PC-3 (cell line): ENCODE data around the gene ATP5ME. TPM values are rescaled to one million over a fixed set of nuclear protein-coding genes. Genes with fewer than 3 reads are reported as not detected.

ENCODE experiments used
- ATAC-seq: fragments of 200-7000 bp; cut with Tn5 transposase; 2 replicates; pipeline ENCODE4 v1.9.1; 2020; ENCODE audit warnings: mild to moderate bottlenecking, moderate library complexity
- BruUV-seq: library from RNA; stranded (reverse); fragments of 400-500 nt; replicated peaks from 2 replicates; lab custom pipeline; 2021; lab: Mats Ljungman, UMichigan
- CTCF ChIA-PET: fragments of 300-600 bp; sonication (Branson Sonifier 250); formaldehyde crosslinking; loops from one replicate; lab custom pipeline; 2022; ENCODE audit warnings: antibody characterized with exemption; lab: Charles Lee
- POLR2A ChIA-PET: fragments of 300-600 bp; sonication (Branson Sonifier 250); formaldehyde crosslinking; loops from one replicate; lab custom pipeline; 2022; ENCODE audit warnings: antibody characterized with exemption; ENCODE audit not compliant: unreplicated experiment; lab: Charles Lee
- DNase-seq: peaks from one replicate; pipeline ENCODE4 v3.0.0-alpha.2; 2015
- H2AFZ ChIP-seq: fragments of 300-600 bp; sonication (generic); 2 replicates; pipeline ENCODE4 v1.6.0; 2016; ENCODE audit warnings: antibody characterized with exemption, low read length
- H3F3A ChIP-seq: fragments of 300-600 bp; sonication (generic); one replicate; pipeline ENCODE4 v1.6.0; 2017; ENCODE audit warnings: antibody characterized with exemption, low read length, control low read depth, mild to moderate bottlenecking; ENCODE audit not compliant: unreplicated experiment
- H3K27ac ChIP-seq: fragments of 300-600 bp; sonication (generic); 2 replicates; pipeline ENCODE4 v1.5.1; 2016; ENCODE audit warnings: mild to moderate bottlenecking, low read length
- H3K27me3 ChIP-seq: fragments of 300-600 bp; sonication (generic); 2 replicates; pipeline ENCODE4 v1.6.1; 2016; ENCODE audit warnings: low read length, mixed read lengths
- H3K36me3 ChIP-seq: fragments of 300-600 bp; sonication (generic); 2 replicates; pipeline ENCODE4 v1.6.1; 2016; ENCODE audit warnings: low read depth, mixed run types, low read length, mixed read lengths
- H3K4me1 ChIP-seq: fragments of 300-600 bp; sonication (generic); 2 replicates; pipeline ENCODE4 v1.5.1; 2016; ENCODE audit warnings: low read length; ENCODE audit not compliant: insufficient read depth
- H3K4me2 ChIP-seq: fragments of 300-600 bp; sonication (generic); 2 replicates; pipeline ENCODE4 v1.6.0; 2016; ENCODE audit warnings: low read length
- H3K4me3 ChIP-seq: fragments of 300-600 bp; sonication (generic); 2 replicates; pipeline ENCODE4 v1.5.1; 2016; ENCODE audit warnings: mild to moderate bottlenecking, low read length, mixed read lengths
- H3K79me2 ChIP-seq: fragments of 300-600 bp; sonication (generic); 2 replicates; pipeline ENCODE4 v1.6.1; 2017; ENCODE audit warnings: low read length, mixed read lengths
- H3K9ac ChIP-seq: fragments of 300-600 bp; sonication (generic); 2 replicates; pipeline ENCODE4 v1.6.0; 2016; ENCODE audit warnings: mild to moderate bottlenecking, low read length
- H3K9me2 ChIP-seq: fragments of 300-600 bp; sonication (generic); replicated peaks from 2 replicates; pipeline ENCODE4 v1.6.1; 2016; ENCODE audit warnings: mixed run types, low read length, mixed read lengths
- H3K9me3 ChIP-seq: fragments of 300-600 bp; sonication (generic); 2 replicates; pipeline ENCODE4 v1.6.1; 2016; ENCODE audit warnings: low read length, mixed read lengths
- H4K20me1 ChIP-seq: fragments of 300-600 bp; sonication (generic); 2 replicates; pipeline ENCODE4 v1.6.1; 2016; ENCODE audit warnings: low read length, mixed read lengths
- EZH2 ChIP-seq: fragments of 300-600 bp; sonication (generic); IDR thresholded peaks from one replicate; pipeline ENCODE4 v1.6.1; 2017; ENCODE audit warnings: antibody characterized with exemption, mild to moderate bottlenecking, low read length; ENCODE audit not compliant: unreplicated experiment
- EZH2phosphoT487 ChIP-seq: fragments of 300-600 bp; sonication (generic); IDR thresholded peaks from 2 replicates; pipeline ENCODE4 v1.6.1; 2018; ENCODE audit warnings: mild to moderate bottlenecking, antibody characterized with exemption, low read length, borderline replicate concordance
- intact Hi-C: fragments of 100-400 bp; cut with micrococcal nuclease; formaldehyde crosslinking; loops from 2 replicates; pipeline ENCODE4 v1.9.0; 2023
- total RNA-seq: library from RNA; depleted of rRNA; stranded (reverse); fragments of >200 nt; gene quantifications from 2 replicates; pipeline ENCODE4 v1.2.3, GENCODE V29; 2014
- TF ChIP-seq, protein P1 (sequence below): fragments of 300-600 bp; sonication (generic); conservative IDR thresholded peaks from 2 replicates; pipeline ENCODE4 v1.5.1; 2017; ENCODE audit warnings: antibody characterized with exemption, low read depth, mild to moderate bottlenecking, low read length

ATP5ME gene
- total RNA-seq, 1 experiment from 2014 or later = 579 TPM

DNA sequence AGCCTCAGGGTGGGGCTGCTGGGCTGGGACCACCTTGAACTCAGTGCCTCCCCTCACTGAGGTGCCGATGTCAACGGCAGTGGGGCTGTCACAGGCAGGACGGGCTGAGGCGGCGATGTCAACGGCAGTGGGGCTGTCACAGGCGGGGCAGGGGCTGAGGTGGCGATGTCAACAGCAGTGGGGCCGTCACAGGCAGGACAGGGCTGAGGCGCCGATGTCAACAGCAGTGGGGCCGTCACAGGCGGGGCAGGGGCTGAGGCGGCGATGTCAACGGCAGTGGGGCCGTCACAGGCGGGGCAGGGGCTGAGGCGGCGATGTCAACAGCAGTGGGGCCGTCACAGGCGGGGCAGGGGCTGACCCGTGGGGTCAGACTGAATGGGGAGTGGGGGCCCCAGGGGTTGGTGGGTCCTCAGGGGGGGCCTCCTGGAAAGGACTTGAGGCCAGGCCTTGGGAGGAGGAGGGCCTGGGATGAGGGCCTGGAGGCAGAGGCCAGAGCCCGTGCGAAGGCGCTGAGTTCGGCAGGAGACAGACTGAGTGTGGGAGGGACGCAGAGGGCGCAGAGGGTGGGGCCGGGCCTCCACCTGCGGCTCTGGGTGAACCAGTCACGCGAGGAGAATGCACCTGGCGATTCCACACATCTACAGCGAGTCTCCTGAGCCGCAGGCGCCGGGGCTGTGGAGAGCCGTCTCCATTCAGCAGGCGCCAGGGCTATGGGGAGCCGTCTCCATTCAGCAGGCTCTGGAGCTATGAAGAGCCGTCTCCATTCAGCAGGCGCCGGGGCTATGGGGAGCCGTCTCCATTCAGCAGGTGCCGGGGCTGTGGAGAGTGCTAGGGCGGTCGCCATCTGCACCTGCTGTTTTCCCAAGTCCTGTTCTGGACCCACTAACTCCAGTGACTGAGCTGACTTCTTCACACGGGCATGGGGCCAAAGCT, 22.9 kb downstream of the ATP5ME start:
- CTCF ChIA-PET = no interaction called here
- Histone ChIP-seq H3K9ac (no peak overlapping the region), H3K36me3 (no peaks in the 10 kb centered on the region), H3K9me2 (no peaks in the 10 kb centered on the region), H3K9me3 (no peaks in the 10 kb centered on the region), H3K27ac (no peak overlapping the region), H3K27me3 (no peaks in the 10 kb centered on the region), H2AFZ (no peak overlapping the region), H3K4me2 (no peak overlapping the region), H4K20me1 (no peaks in the 10 kb centered on the region), H3K4me1 (no peaks in the 10 kb centered on the region), H3K4me3 (no peak overlapping the region), H3K79me2 (no peaks in the 10 kb centered on the region), H3F3A (no peaks in the 10 kb centered on the region)
- POLR2A ChIA-PET = no interaction called here
- DNase-seq = no peak
- no peak for TF ChIP-seq EZH2phosphoT487
- TF ChIP-seq EZH2 = no peak
- intact Hi-C loops = no loop called here
- ATAC-seq = no peak
- BruUV-seq = no TSS peak

DNA sequence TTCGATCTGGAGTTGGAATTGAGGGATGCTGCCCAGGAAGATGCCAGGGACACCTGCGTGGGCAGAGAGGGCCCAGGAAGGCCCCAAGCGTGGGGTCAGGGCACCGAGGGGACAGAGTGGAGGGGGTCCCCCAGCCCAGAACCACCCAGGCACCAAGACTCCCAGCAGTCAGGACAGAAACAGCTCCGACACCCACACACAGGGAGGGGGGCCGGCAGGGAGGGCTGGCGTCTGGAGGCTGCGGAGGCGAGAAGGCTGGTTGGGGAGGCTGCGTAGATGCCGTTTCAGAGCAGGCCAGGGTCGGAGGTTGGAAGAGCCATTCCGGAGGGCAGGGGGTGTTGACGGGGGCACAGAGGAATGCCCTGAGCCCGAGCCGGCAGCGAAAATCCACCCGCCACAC, 23.6 kb downstream of the ATP5ME start:
- H3K36me3 ChIP-seq = no peaks in the 10 kb centered on the region
- TF ChIP-seq EZH2phosphoT487 = no peak
- no peak for TF ChIP-seq EZH2
- TF ChIP-seq, protein P1, sequence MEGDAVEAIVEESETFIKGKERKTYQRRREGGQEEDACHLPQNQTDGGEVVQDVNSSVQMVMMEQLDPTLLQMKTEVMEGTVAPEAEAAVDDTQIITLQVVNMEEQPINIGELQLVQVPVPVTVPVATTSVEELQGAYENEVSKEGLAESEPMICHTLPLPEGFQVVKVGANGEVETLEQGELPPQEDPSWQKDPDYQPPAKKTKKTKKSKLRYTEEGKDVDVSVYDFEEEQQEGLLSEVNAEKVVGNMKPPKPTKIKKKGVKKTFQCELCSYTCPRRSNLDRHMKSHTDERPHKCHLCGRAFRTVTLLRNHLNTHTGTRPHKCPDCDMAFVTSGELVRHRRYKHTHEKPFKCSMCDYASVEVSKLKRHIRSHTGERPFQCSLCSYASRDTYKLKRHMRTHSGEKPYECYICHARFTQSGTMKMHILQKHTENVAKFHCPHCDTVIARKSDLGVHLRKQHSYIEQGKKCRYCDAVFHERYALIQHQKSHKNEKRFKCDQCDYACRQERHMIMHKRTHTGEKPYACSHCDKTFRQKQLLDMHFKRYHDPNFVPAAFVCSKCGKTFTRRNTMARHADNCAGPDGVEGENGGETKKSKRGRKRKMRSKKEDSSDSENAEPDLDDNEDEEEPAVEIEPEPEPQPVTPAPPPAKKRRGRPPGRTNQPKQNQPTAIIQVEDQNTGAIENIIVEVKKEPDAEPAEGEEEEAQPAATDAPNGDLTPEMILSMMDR = no peak
- H3K9me2 ChIP-seq = no peaks in the 10 kb centered on the region
- H2AFZ ChIP-seq = no peak overlapping the region
- intact Hi-C loops = no loop called here
- ATAC-seq = no peak
- H3K79me2 ChIP-seq = no peaks in the 10 kb centered on the region
- no peaks in the 10 kb centered on the region for H3F3A ChIP-seq
- POLR2A ChIA-PET = no interaction called here
- no peak overlapping the region for H3K4me3 ChIP-seq
- H3K4me2 ChIP-seq = no peak overlapping the region
- BruUV-seq = no TSS peak
- H3K27ac ChIP-seq = no peak overlapping the region
- DNase-seq = no peak
- H3K9me3 ChIP-seq = no peaks in the 10 kb centered on the region
- no peaks in the 10 kb centered on the region for H3K4me1 ChIP-seq
- H3K9ac ChIP-seq = no peak overlapping the region
- CTCF ChIA-PET = no interaction called here
- no peaks in the 10 kb centered on the region for H4K20me1 ChIP-seq
- no peaks in the 10 kb centered on the region for H3K27me3 ChIP-seq

DNA sequence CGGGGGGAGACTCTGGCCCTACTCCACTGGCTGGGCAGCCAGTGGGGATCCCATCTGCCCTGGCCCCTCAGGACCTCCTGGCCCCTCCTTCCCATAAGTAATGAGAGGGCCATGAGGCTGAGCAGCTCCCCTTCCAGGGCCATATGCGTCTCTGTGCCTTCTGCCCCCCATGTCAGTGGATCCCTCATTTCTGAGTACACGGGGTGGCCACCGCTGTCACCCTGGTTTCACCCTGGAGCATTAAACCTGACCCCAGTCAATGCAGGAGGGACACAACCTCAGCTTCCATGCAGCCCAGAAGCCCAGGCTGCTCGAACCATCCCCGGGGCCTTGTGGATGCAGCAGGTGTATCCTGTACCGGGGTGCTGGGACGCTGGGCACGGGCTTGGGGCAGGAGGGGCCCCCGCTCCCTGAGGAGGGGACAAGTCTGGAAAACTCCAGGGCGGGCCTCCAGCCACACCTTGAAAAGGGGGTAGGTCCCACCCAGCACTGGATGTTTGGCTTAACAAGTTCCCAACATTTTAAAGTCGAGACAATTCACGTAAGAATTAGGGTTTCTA, 24.2 kb downstream of the ATP5ME start:
- TF ChIP-seq EZH2 (no peak), EZH2phosphoT487 (no peak)
- TF ChIP-seq, protein P1 = no peak
- Histone ChIP-seq H3F3A (no peaks in the 10 kb centered on the region), H3K9me3 (no peaks in the 10 kb centered on the region), H3K4me3 (no peak overlapping the region), H3K4me1 (no peaks in the 10 kb centered on the region), H3K27me3 (no peaks in the 10 kb centered on the region), H3K36me3 (no peaks in the 10 kb centered on the region), H3K4me2 (no peak overlapping the region), H3K27ac (no peak overlapping the region), H4K20me1 (no peaks in the 10 kb centered on the region), H3K9ac (no peak overlapping the region), H3K79me2 (no peaks in the 10 kb centered on the region), H3K9me2 (no peaks in the 10 kb centered on the region), H2AFZ (no peak overlapping the region)
- ATAC-seq (no peak), DNase-seq (no peak)
- ChIA-PET POLR2A (no interaction called here), CTCF (no interaction called here)
- intact Hi-C loops = no loop called here
- no TSS peak for BruUV-seq
